Endothelial cell of umbilical vein (primary cell): ENCODE data around the gene VGLL3. TPM values are rescaled to one million over a fixed set of nuclear protein-coding genes. Genes with fewer than 3 reads are reported as not detected.

Experiments used
- BruUV-seq: library from RNA; stranded (reverse); fragments of 400-500 nt; replicated peaks from 2 replicates; lab custom pipeline; 2021; lab: Mats Ljungman, UMichigan
- CTCF ChIA-PET: fragments of 300-600, 350-600 bp; sonication (Branson Sonifier 250); formaldehyde crosslinking; loops from one replicate; lab custom pipeline; 2021; ENCODE audit warnings: antibody characterized with exemption, inconsistent platforms; lab: Charles Lee
- POLR2A ChIA-PET: fragments of 300-600, 350-600 bp; sonication (Branson Sonifier 250); formaldehyde crosslinking; loops from one replicate; lab custom pipeline; 2021; ENCODE audit warnings: antibody characterized with exemption, inconsistent platforms; lab: Charles Lee
- DNase-seq: peaks from one replicate; pipeline ENCODE4 v3.0.0-alpha.2; 2011; ENCODE audit warnings: low read depth, low spot score
- FAIRE-seq: peaks from 2 replicates; lab custom pipeline; 2011; peaks lifted over from hg19 to GRCh38; lab: Jason Lieb, UNC
- H2AFZ ChIP-seq: 2 replicates; pipeline ENCODE4 v1.6.0; 2012; ENCODE audit warnings: low read depth, low read length, control low read depth, inconsistent platforms
- H3K27ac ChIP-seq: 2 replicates; pipeline ENCODE4 v1.5.1; 2011; ENCODE audit warnings: low read depth, mild to moderate bottlenecking, control low read depth, low read length, moderate library complexity; ENCODE audit not compliant: insufficient read depth
- H3K27me3 ChIP-seq, 2 experiments: 2 replicates each; pipeline versions ENCODE4 v1.6.0 to v1.6.1; 2011; ENCODE audit warnings: low read length in 2 of 2, mixed read lengths in 1 of 2; ENCODE audit not compliant: control insufficient read depth in 2 of 2, insufficient read depth in 2 of 2
- H3K36me3 ChIP-seq, 2 experiments: 2 replicates in 1 of 2; 3 replicates in 1 of 2; pipeline ENCODE4 v1.5.1; 2011; ENCODE audit warnings: low read length in 2 of 2, mild to moderate bottlenecking in 1 of 2, moderate library complexity in 1 of 2; ENCODE audit not compliant: control insufficient read depth in 2 of 2, insufficient read depth in 2 of 2; ENCODE audit errors: extremely low read depth in 1 of 2
- H3K4me1 ChIP-seq: 3 replicates; pipeline ENCODE4 v1.5.1; 2011; ENCODE audit warnings: mild to moderate bottlenecking, low read length; ENCODE audit not compliant: control insufficient read depth, insufficient read depth; ENCODE audit errors: extremely low read depth
- H3K4me2 ChIP-seq: 2 replicates; pipeline ENCODE4 v1.6.1; 2011; ENCODE audit warnings: low read length, control low read depth, mixed read lengths; ENCODE audit not compliant: insufficient read depth
- H3K4me3 ChIP-seq, 3 experiments: fragments of 200-600 bp in 1 of 3; sonication (generic), shearing (Covaris generic) in 1 of 3; replicated peaks in 1 of 3; 2 replicates each; pipeline ENCODE4 v1.5.1; 2011 to 2016; ENCODE audit warnings: control low read depth in 3 of 3, low read length in 3 of 3, mild to moderate bottlenecking in 2 of 3, inconsistent platforms in 1 of 3, low read depth in 1 of 3, moderate library complexity in 1 of 3; ENCODE audit not compliant: insufficient read depth in 1 of 3
- H3K79me2 ChIP-seq: 2 replicates; pipeline ENCODE4 v1.6.0; 2012; ENCODE audit warnings: low read length, inconsistent platforms; ENCODE audit not compliant: control insufficient read depth, insufficient read depth
- H3K9ac ChIP-seq: replicated peaks from 2 replicates; pipeline ENCODE3; 2011; ENCODE audit warnings: low read length, control low read depth; ENCODE audit not compliant: insufficient read depth; ENCODE audit errors: extremely low read depth
- H3K9me1 ChIP-seq: replicated peaks from 3 replicates; pipeline ENCODE4 v1.6.0; 2011; ENCODE audit warnings: mild to moderate bottlenecking, low read length; ENCODE audit not compliant: control insufficient read depth, insufficient read depth; ENCODE audit errors: extremely low read depth
- H3K9me3 ChIP-seq: replicated peaks from 2 replicates; pipeline ENCODE4 v1.5.1; 2012; ENCODE audit warnings: low read length, inconsistent platforms; ENCODE audit not compliant: control insufficient read depth, insufficient read depth
- H4K20me1 ChIP-seq: replicated peaks from 2 replicates; pipeline ENCODE3; 2011; ENCODE audit warnings: mild to moderate bottlenecking, low read length; ENCODE audit not compliant: control insufficient read depth, insufficient read depth; ENCODE audit errors: extremely low read depth
- EZH2 ChIP-seq: IDR thresholded peaks from 2 replicates; pipeline ENCODE4 v1.6.1; 2012; ENCODE audit warnings: borderline replicate concordance, low read depth, mild to moderate bottlenecking, moderate library complexity, low read length, inconsistent platforms; ENCODE audit not compliant: severe bottlenecking
- FOS ChIP-seq: IDR thresholded peaks from 2 replicates; pipeline ENCODE4 v1.6.1; 2011; ENCODE audit warnings: mild to moderate bottlenecking, low read length, moderate library complexity, borderline replicate concordance; ENCODE audit not compliant: insufficient read depth
- GATA2 ChIP-seq: IDR thresholded peaks from 2 replicates; pipeline ENCODE4 v1.7.0; 2011; ENCODE audit warnings: low read depth, mild to moderate bottlenecking, moderate library complexity, mixed read lengths, low read length; ENCODE audit not compliant: insufficient read length, insufficient read depth
- JUN ChIP-seq: IDR thresholded peaks from 2 replicates; pipeline ENCODE4 v1.6.1; 2011; ENCODE audit warnings: borderline replicate concordance, low read depth; ENCODE audit not compliant: insufficient read length, insufficient read depth
- MYC ChIP-seq: IDR thresholded peaks from one replicate; pipeline ENCODE4 v1.6.1; 2011; ENCODE audit warnings: mild to moderate bottlenecking, low read depth, low read length
- POLR2A ChIP-seq: IDR thresholded peaks from 2 replicates; pipeline ENCODE4 v1.6.1; 2012; ENCODE audit warnings: low read depth, mild to moderate bottlenecking, control low read depth, low read length
- POLR2AphosphoS5 ChIP-seq: IDR thresholded peaks from 2 replicates; pipeline ENCODE4 v1.6.1; 2012; ENCODE audit warnings: low read depth, mild to moderate bottlenecking, control low read depth, low read length, moderate library complexity; ENCODE audit not compliant: insufficient read depth
- dilution Hi-C: fragments of 300-500 bp; cut with MboI; formaldehyde crosslinking; loops from one replicate; pipeline ENCODE4 v1.15.0; 2019; ENCODE audit warnings: low sequenced_read_pairs; ENCODE audit not compliant: extremely low pct_ligation_motif_present
- intact Hi-C: fragments of 100-400 bp; cut with micrococcal nuclease; formaldehyde crosslinking; loops from one replicate; pipeline ENCODE4 v1.10.0; 2022
- polyA plus RNA-seq, 4 experiments: library from polyadenylated mRNA; depleted of rRNA in 3 of 4; stranded (reverse) in 3 of 4; unstranded in 1 of 4; fragments of >200 nt; gene quantifications; 2 replicates each; pipeline versions ENCODE4 v1.2.1 to v1.2.3, GENCODE V29; 2011 to 2012; ENCODE audit warnings: missing spikeins in 1 of 4
- total RNA-seq: library from RNA; stranded (reverse); gene quantifications from 2 replicates; pipeline ENCODE4 v1.2.3, GENCODE V29; 2021
- TF ChIP-seq, protein P1 (sequence below), 2 donors: IDR thresholded peaks; 1 replicate in 1 of 2; 2 replicates in 1 of 2; pipeline ENCODE4 v1.5.1; 2011; ENCODE audit warnings: low read length in 2 of 2, mild to moderate bottlenecking in 2 of 2, moderate library complexity in 2 of 2, control low read depth in 1 of 2, inconsistent platforms in 1 of 2, low read depth in 1 of 2; ENCODE audit not compliant: insufficient read depth in 1 of 2; ENCODE audit errors: extremely low read depth in 1 of 2
- TF ChIP-seq, protein P2 (sequence below): IDR thresholded peaks from 2 replicates; pipeline ENCODE4 v1.6.1; 2011; ENCODE audit not compliant: insufficient read depth, insufficient read length

Gene VGLL3
- total and polyA plus RNA-seq, 2 donors (not counting 3 experiments of a cell fraction or from before 2014, with no cell fraction given), result 4.2 to 12.0 TPM

DNA sequence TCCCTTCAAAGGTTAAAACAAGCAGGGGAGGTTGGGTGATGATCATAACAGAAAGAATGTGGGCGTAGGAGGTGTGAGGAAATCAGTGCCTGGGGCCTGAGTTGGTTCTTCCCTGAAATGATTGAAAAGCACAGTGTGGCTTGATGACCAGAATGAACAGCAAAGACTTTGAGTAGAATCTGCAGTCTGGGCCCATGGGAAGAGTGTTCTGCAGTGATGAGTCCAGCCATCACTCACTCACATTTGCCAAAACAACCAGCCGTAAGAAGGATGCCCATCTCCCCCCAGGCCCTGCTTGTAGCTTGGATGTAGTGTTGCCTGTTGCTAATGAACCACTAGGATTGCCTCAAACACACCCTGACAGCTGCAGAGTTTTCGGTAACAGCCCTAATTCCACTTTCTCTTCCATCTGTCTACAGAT is 67.9 kb downstream of the VGLL3 start:
- H3K36me3 ChIP-seq, result no peaks in the 10 kb centered on the region
- H3K4me2 ChIP-seq, result no peak overlapping the region
- dilution Hi-C loops (no loop called here), intact Hi-C loops (no loop called here)
- no peak for FAIRE-seq
- no peaks in the 10 kb centered on the region for H4K20me1 ChIP-seq
- ChIA-PET POLR2A (no interaction called here), CTCF (no interaction called here)
- no peak overlapping the region for H2AFZ ChIP-seq
- no peak for DNase-seq
- no peak overlapping the region for H3K9ac ChIP-seq
- H3K4me1 ChIP-seq, result no peaks in the 10 kb centered on the region
- no peak overlapping the region for H3K4me3 ChIP-seq
- H3K9me3 ChIP-seq, result no peaks in the 10 kb centered on the region
- H3K79me2 ChIP-seq, result no peaks in the 10 kb centered on the region
- TF ChIP-seq GATA2 (no peak), EZH2 (no peak)
- TF ChIP-seq, protein P1, sequence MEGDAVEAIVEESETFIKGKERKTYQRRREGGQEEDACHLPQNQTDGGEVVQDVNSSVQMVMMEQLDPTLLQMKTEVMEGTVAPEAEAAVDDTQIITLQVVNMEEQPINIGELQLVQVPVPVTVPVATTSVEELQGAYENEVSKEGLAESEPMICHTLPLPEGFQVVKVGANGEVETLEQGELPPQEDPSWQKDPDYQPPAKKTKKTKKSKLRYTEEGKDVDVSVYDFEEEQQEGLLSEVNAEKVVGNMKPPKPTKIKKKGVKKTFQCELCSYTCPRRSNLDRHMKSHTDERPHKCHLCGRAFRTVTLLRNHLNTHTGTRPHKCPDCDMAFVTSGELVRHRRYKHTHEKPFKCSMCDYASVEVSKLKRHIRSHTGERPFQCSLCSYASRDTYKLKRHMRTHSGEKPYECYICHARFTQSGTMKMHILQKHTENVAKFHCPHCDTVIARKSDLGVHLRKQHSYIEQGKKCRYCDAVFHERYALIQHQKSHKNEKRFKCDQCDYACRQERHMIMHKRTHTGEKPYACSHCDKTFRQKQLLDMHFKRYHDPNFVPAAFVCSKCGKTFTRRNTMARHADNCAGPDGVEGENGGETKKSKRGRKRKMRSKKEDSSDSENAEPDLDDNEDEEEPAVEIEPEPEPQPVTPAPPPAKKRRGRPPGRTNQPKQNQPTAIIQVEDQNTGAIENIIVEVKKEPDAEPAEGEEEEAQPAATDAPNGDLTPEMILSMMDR (IDR thresholded peaks at IDR 0.05; ENCODE audit: extremely low read depth in 1 of 2, insufficient read depth in 1 of 2, low read depth in 1 of 2, low read length in 2 of 2), result no peak
- no peaks in the 10 kb centered on the region for H3K9me1 ChIP-seq
- no peaks in the 10 kb centered on the region for H3K27me3 ChIP-seq
- no TSS peak for BruUV-seq
- no peak overlapping the region for H3K27ac ChIP-seq

DNA sequence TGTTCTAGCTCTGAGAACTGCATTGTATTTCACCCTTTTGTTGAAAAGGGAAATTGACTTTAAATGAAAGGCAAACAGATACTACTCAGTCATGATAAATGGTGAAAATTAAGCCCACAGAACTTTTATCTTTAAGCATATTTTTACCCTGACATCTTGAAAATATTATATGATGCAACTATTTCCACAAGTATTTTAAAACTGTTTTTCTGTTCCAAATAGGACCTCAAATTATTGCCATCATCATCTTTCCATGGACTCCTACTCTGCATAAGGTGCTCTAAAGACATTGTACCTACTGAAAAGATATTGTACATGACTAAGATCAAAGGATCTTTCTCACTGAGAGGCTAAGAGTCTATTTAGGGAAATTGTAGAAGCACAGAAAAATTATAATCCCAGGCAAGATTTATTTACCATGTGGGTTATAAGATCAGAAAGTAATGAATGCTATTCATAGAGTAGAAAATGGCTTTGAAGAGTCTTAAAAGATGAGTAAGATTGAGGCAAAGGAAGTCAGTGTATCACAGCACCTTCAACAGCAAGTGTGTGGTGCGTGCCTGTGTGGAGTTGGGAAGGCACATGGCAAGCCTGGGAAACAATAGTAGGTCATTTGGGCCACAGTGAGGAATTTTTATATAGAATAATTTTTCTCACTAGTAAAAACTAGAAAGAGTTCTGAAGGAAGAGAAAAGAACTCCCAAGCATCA is 68.8 kb downstream of the VGLL3 start:
- FAIRE-seq (no peak), DNase-seq (no peak)
- no peak overlapping the region for H3K4me3 ChIP-seq
- H3K4me1 ChIP-seq, result no peaks in the 10 kb centered on the region
- no peak overlapping the region for H3K9ac ChIP-seq
- no peak overlapping the region for H3K27ac ChIP-seq
- TF ChIP-seq MYC (no peak), EZH2 (no peak), GATA2 (no peak), FOS (no peak), POLR2AphosphoS5 (no peak), POLR2A (no peak), JUN (no peak)
- TF ChIP-seq, protein P2, sequence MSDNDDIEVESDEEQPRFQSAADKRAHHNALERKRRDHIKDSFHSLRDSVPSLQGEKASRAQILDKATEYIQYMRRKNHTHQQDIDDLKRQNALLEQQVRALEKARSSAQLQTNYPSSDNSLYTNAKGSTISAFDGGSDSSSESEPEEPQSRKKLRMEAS, result no peak
- TF ChIP-seq, protein P1 (IDR thresholded peaks at IDR 0.05; ENCODE audit: extremely low read depth in 1 of 2, insufficient read depth in 1 of 2, low read depth in 1 of 2, low read length in 2 of 2), result no peak
- no peak overlapping the region for H2AFZ ChIP-seq
- no TSS peak for BruUV-seq
- H3K27me3 ChIP-seq, result no peaks in the 10 kb centered on the region
- POLR2A ChIA-PET, result no interaction called here
- no peaks in the 10 kb centered on the region for H3K36me3 ChIP-seq
- H3K79me2 ChIP-seq, result no peaks in the 10 kb centered on the region
- CTCF ChIA-PET, result no interaction called here
- no peaks in the 10 kb centered on the region for H4K20me1 ChIP-seq
- intact Hi-C loops, result no loop called here
- no peaks in the 10 kb centered on the region for H3K9me1 ChIP-seq
- H3K9me3 ChIP-seq, result no peaks in the 10 kb centered on the region
- no peak overlapping the region for H3K4me2 ChIP-seq
- dilution Hi-C loops, result no loop called here
